A673 (cell line): ENCODE measurements around the gene SAP30L. TPM values are rescaled to one million over a fixed set of nuclear protein-coding genes. Genes with fewer than 3 reads are reported as not detected.
A peak's percentile ranks its signal among the peaks of the same experiment; 100 is the strongest.

Experiments used
- BruUV-seq: library from RNA; stranded (reverse); fragments of 400-500 nt; replicated peaks from 2 replicates; lab custom pipeline; 2021; lab: Mats Ljungman, UMichigan
- CTCF ChIA-PET: fragments of 300-600 bp; sonication (Branson Sonifier 250); formaldehyde crosslinking; loops from one replicate; lab custom pipeline; 2022; ENCODE audit warnings: antibody characterized with exemption; lab: Charles Lee
- POLR2A ChIA-PET: fragments of 300-600 bp; sonication (Branson Sonifier 250); formaldehyde crosslinking; loops from one replicate; lab custom pipeline; 2022; ENCODE audit warnings: antibody characterized with exemption; ENCODE audit not compliant: low non-redundant PET; lab: Charles Lee
- DNase-seq: peaks from one replicate; pipeline ENCODE4 v3.0.0-alpha.2; 2015; ENCODE audit warnings: low spot score
- H3K27ac ChIP-seq: fragments of 200-600 bp; sonication (generic); 2 replicates; pipeline ENCODE4 v1.5.1; 2016; ENCODE audit warnings: mixed run types, low read depth, mild to moderate bottlenecking, mixed read lengths, antibody characterized with exemption, low read length; ENCODE audit not compliant: poor library complexity, severe bottlenecking
- H3K27me3 ChIP-seq: fragments of 200-600 bp; sonication (generic); replicated peaks from 2 replicates; pipeline ENCODE4 v1.6.1; 2017; ENCODE audit warnings: mixed run types, low read depth, mild to moderate bottlenecking, mixed read lengths, antibody characterized with exemption, low read length; ENCODE audit not compliant: insufficient read depth, poor library complexity
- H3K36me3 ChIP-seq: fragments of 200-600 bp; sonication (generic); 2 replicates; pipeline ENCODE4 v1.6.1; 2016; ENCODE audit warnings: mixed run types, mild to moderate bottlenecking, mixed read lengths, antibody characterized with exemption, low read length; ENCODE audit not compliant: insufficient read depth, poor library complexity, severe bottlenecking
- H3K4me1 ChIP-seq: fragments of 200-600 bp; sonication (generic); 2 replicates; pipeline ENCODE4 v1.6.1; 2017; ENCODE audit warnings: mixed run types, mild to moderate bottlenecking, mixed read lengths, antibody characterized with exemption, low read length; ENCODE audit not compliant: insufficient read depth, poor library complexity, severe bottlenecking
- H3K4me3 ChIP-seq: fragments of 200-600 bp; sonication (generic); 2 replicates; pipeline ENCODE4 v1.5.1; 2016; ENCODE audit warnings: low read depth, mixed run types, mild to moderate bottlenecking, mixed read lengths, low read length; ENCODE audit not compliant: poor library complexity, severe bottlenecking
- H3K9me3 ChIP-seq: fragments of 200-600 bp; sonication (generic); 2 replicates; pipeline ENCODE4 v1.6.1; 2016; ENCODE audit warnings: mixed run types, low read depth, mild to moderate bottlenecking, mixed read lengths, antibody characterized with exemption, low read length; ENCODE audit not compliant: poor library complexity, severe bottlenecking
- EZH2 ChIP-seq: fragments of 200-600 bp; sonication (generic); IDR thresholded peaks from 2 replicates; pipeline ENCODE4 v1.6.1; 2017; ENCODE audit warnings: borderline replicate concordance, low read depth, mild to moderate bottlenecking, mixed read lengths, antibody characterized with exemption, low read length; ENCODE audit not compliant: poor library complexity, severe bottlenecking
- intact Hi-C: fragments of 100-400 bp; cut with micrococcal nuclease; formaldehyde crosslinking; loops from one replicate; pipeline ENCODE4 v1.10.0; 2022; ENCODE audit not compliant: unreplicated experiment
- total RNA-seq: library from RNA; stranded (reverse); gene quantifications from 2 replicates; pipeline ENCODE4 v1.2.3, GENCODE V29; 2021
- TF ChIP-seq, protein P1 (sequence below): fragments of 300-800, 200-600 bp; sonication (generic); conservative IDR thresholded peaks from 2 replicates; pipeline ENCODE4 v1.5.1; 2017; ENCODE audit warnings: low read depth, mild to moderate bottlenecking, antibody characterized with exemption, low read length, moderate library complexity, mixed read lengths

The SAP30L gene
- total RNA-seq, 1 experiment from 2014 or later = 29.2 TPM

DNA sequence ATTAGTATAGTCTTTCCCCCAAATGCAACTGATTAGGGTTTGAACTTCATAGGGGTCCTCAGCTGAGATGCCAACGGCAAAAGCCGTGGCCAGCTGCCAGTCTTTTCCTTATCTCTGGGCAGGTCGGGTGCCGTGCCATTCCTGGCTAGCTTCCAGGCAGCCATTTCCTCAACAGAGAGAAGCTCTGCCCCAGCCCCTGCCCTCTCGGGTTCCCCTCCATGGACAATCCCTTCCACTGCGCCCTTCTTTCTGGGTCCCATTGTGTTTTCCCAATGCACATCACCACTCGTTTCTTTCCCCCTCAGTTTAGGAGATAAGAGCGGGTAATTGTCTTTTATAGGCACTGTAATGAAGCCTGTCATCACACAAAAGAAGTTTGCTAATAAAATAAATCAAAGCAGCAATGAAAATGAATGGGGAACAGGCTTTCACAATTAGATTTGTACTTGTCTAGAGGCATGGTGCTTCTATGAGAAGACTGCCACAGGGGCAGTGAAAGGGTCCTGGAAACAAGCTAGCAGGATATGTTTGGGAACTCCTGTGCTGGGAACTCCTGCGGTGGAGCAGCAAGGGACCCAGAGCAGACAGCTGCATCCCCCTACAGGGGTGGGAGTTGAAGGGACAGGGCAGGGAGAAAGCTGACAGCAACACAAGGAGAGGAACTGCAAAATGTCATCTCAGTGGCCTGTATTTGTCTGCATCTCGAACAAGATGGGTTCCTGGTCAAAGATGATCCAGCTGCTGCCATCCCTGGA lies 48.0 kb upstream of the SAP30L start:
- Histone ChIP-seq H3K27me3 (no peaks in the 10 kb centered on the region), H3K4me1 (peaks cover 15% of the 10 kb centered on the region), H3K9me3 (no peaks in the 10 kb centered on the region), H3K36me3 (no peaks in the 10 kb centered on the region), H3K27ac (no peak overlapping the region), H3K4me3 (no peak overlapping the region)
- TF ChIP-seq, protein P1, sequence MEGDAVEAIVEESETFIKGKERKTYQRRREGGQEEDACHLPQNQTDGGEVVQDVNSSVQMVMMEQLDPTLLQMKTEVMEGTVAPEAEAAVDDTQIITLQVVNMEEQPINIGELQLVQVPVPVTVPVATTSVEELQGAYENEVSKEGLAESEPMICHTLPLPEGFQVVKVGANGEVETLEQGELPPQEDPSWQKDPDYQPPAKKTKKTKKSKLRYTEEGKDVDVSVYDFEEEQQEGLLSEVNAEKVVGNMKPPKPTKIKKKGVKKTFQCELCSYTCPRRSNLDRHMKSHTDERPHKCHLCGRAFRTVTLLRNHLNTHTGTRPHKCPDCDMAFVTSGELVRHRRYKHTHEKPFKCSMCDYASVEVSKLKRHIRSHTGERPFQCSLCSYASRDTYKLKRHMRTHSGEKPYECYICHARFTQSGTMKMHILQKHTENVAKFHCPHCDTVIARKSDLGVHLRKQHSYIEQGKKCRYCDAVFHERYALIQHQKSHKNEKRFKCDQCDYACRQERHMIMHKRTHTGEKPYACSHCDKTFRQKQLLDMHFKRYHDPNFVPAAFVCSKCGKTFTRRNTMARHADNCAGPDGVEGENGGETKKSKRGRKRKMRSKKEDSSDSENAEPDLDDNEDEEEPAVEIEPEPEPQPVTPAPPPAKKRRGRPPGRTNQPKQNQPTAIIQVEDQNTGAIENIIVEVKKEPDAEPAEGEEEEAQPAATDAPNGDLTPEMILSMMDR = peak; percentile 35; the same call in 1 of the 2 replicates
- TF ChIP-seq EZH2 = no peak
- no TSS peak for BruUV-seq
- CTCF ChIA-PET = interaction anchor here (0.6 to 1.2 kb wide), 2 partner anchors 279 to 326 kb away, joined by 3 read pairs; no protein-coding TSS in a partner anchor
- POLR2A ChIA-PET = no interaction called here
- intact Hi-C loops = no loop called here
- peak; percentile 50 for DNase-seq

DNA sequence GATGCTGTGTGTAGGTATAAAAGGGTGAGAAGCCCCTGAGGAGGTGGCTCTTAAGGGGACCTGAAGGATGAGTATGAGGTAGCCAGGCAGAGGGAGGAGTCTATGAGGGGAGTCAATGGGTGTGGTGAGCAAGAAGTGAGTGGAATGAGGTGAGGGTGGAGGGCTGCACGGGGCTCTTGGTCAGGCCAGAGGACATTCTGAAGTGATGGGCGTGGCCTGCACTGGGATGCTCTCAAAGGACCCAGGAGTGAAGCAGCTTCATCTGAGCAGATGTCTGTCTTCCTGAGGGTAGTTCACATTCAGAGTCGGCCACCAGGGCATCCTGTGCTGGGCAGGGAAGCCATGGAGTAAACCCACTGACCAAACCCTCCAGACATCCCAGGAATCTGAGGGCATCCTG lies 45.1 kb upstream of the SAP30L start:
- intact Hi-C loops = loop anchor here (5.0 kb wide), 1 partner anchor 138 kb away; no protein-coding TSS in a partner anchor

DNA sequence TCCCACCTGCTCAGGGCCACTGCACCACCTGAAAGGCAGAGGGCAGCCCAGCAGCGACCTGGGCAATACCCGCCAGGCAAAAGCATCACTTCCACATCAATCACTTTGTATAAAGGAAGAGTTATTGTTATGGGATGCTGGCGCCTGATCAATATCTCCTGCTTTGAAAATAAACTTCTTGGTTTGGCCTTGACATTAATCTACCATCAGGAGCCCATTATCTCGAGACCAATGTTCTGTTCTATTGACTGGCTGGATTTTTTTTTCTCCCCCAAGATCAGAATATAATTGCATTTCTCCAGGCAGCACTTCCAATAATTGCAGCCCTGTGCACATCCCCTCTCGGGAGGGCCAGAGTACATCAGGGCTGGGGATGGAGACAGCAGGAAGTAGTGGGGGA lies 44.4 kb upstream of the SAP30L start:
- no peak overlapping the region for H3K27ac ChIP-seq
- no peaks in the 10 kb centered on the region for H3K9me3 ChIP-seq
- intact Hi-C loops = loop anchor here (5.0 kb wide), 1 partner anchor 139 kb away; no protein-coding TSS in a partner anchor
- TF ChIP-seq EZH2 = no peak
- TF ChIP-seq, protein P1 = no peak
- H3K4me1 ChIP-seq = peaks cover 10% of the 10 kb centered on the region
- no peak for DNase-seq
- no peaks in the 10 kb centered on the region for H3K36me3 ChIP-seq
- no peaks in the 10 kb centered on the region for H3K27me3 ChIP-seq
- ChIA-PET CTCF (no interaction called here), POLR2A (no interaction called here)
- H3K4me3 ChIP-seq = no peak overlapping the region
- BruUV-seq = no TSS peak

More for the DNA sequence above, 45.1 kb upstream of the SAP30L start:
- H3K9me3 ChIP-seq = no peaks in the 10 kb centered on the region
- CTCF ChIA-PET = no interaction called here
- no peaks in the 10 kb centered on the region for H3K27me3 ChIP-seq
- peaks cover 13% of the 10 kb centered on the region for H3K4me1 ChIP-seq
- POLR2A ChIA-PET = no interaction called here
- DNase-seq = no peak
- no peaks in the 10 kb centered on the region for H3K36me3 ChIP-seq
- no peak overlapping the region for H3K4me3 ChIP-seq
- no peak overlapping the region for H3K27ac ChIP-seq
- no TSS peak for BruUV-seq
- TF ChIP-seq, protein P1 = no peak
- TF ChIP-seq EZH2 = no peak
